GM18526 (cell line): Measurements from ENCODE around the gene ABCA1.

Source experiments
- POLR2A ChIP-seq: IDR thresholded peaks from 3 replicates; pipeline ENCODE4 v1.6.1; 2011; ENCODE audit not compliant: insufficient read length; ENCODE audit errors: extremely low read depth

ABCA1 gene

GRCh38 chr9:104758974-104759373 lies 169.0 kb downstream of the ABCA1 start:
- TF ChIP-seq POLR2A = no peak

GRCh38 chr9:104750185-104750767 lies 177.7 kb downstream of the ABCA1 start:
- no peak for TF ChIP-seq POLR2A

DNA sequence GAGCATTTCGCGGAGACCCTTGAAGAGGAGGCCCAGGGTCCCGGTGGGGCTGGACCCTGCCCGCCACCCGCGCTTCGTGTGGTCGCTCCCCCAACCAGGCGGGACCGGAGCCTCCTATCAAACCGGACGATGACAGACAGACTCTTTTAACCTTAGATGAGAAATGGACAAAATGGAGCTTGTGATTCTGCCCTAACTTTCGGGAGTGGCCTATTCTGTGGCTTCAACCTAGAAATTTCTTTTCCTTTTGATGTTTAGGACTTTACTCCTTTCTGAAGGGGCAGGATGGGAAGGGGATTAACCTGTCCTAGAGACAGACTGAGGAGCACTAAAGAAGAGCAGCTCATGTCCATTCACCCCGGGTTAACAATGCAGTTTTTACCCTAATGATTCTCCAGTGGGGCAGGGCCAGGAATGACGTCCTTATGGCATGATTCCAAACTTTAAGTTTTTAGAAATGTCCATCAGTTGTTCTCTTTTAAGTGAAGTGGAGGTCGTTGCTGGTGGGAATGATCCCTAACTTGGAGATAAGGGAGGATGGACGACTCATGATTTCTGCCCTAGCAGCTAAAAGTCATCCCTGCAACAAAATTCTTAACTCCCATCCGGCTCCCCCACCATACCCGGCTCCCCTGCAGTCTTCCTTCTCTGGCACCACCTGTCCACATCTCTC lies 179.5 kb downstream of the ABCA1 start:
- no peak for TF ChIP-seq POLR2A

DNA sequence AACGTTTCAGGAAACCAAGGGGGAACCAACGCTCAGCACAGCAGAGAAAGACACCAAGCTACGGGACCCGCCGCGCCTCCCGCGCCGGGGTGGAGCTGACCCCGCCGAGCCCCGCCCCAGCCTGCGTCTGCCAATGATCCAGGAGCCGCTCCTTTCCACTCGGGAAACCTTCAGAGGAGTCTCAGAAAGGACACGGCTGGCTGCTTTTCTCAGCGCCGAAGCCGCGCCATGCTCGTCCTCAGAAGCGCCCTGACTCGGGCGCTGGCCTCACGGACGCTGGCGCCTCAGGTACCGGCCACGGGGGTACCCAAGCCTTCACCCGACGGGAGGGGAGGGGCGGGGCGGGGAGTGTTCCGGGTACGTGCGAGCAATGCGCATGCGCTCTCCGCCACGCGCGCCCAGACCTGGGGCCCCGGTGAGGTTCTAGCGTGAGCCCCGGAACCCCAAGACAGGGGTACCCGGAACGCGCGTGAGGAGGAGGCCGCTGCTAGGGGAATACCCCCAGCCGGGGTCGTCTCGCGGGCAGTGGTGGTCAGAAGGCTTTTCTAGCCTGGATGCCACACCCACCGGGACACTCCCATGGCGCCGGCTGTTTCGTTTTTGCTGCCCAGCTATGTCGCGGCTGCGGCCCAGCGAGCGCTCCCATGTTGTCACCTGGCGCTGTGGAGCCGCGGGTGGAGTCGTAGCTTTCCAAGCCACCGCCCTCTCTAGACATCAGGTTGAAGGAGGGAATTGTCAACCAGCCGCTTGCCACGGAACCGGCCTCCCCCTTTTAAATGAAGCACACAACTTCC lies 180.2 kb downstream of the ABCA1 start, which contains the start of gene NIPSNAP3A:
TSS of gene NIPSNAP3A (plus strand) at position 119 of the 794 bp plus-strand sequence. CDS start at position 229, 110 bp downstream.
- peak; percentile 61 for TF ChIP-seq POLR2A

DNA sequence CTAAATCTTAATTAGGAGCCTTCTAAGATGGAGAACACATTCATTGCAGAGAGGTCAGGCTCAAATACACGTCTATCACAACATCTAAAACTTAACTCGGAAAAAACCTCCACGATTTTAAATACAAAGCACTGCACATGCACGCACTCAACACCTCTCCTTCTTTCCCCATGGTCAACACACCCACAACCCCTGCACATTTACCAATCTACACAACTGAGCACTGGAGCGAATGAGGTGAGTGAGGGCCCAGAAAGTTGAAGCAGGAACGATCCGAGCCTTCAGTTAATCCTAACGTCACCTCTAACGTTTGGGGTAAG lies 180.8 kb downstream of the ABCA1 start:
- no peak for TF ChIP-seq POLR2A

GRCh38 chr9:104746798-104747197 lies 181.2 kb downstream of the ABCA1 start:
- TF ChIP-seq POLR2A = no peak

DNA sequence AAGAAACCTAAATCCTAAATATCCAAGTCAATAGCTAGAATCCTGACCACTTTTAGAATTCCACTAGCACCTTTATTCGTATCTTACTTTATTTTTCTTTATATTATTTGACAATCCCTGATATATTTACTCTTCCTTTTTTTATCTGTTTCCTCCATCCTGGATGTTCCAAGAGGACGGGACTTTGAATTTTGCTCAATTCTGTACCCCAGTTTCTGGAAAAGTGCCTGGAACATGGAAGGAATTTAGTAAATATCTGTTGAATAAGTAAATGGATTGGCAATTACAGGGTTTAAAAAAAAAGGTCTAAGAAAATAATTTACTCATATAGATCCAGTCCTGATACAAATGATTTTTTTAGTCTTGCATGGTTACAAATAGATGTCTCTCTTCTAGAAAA lies 181.7 kb downstream of the ABCA1 start:
- no peak for TF ChIP-seq POLR2A

GRCh38 chr9:104745852-104746251 lies 182.1 kb downstream of the ABCA1 start:
- TF ChIP-seq POLR2A = no peak

DNA sequence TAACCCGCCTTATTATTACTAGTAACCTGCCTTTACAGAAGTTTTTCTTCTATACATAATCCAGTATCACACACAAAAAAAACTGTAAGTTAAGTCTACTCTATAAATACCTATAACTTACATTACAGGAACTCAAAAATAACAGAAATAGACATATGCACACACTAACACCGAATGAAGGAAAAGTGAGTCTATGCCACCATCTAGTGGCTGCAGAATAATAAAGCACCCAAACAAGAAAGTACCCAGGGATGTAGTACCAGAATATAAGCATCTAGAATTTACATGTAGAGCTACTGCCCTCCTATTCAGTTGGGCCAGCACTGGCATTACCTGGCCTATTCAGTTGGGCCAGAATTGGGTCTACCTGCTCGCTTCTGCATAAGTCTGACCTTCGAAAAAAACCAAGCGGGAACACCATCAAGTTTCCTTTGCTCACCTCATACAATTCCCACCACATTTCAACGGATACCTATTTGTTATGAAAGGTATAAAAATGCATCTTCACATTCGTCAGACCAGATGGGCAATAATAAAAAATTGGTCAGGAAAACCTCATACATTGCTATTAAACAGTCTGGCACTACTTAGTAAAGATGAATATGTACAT lies 184.5 kb downstream of the ABCA1 start:
- no peak for TF ChIP-seq POLR2A

- no peak for TF ChIP-seq POLR2A
Measured at GRCh38 chr9:104740621-104741020, 187.3 kb downstream of the ABCA1 start.

DNA sequence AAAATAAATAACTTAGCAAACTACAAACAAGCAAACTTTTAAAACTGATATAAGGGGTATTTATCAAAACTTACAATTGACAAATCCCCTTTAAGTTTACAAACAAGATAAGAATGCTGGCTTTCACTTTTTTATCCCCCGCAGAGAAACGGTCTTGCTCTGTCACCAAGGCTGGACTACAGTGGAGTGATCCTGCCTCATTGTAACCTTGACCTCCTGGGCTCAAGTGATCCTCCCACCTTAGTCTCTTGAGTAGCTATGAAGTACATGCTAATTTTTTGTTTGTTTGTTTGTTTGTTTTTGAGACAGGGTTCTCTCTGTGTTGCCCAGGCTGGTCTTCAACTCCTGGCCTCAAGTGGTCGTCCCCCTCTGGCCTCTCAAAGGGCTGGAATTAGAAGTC lies 189.5 kb downstream of the ABCA1 start:
- no peak for TF ChIP-seq POLR2A
